Measurements from ENCODE around the gene BMERB1. TPM values are rescaled to one million over a fixed set of nuclear protein-coding genes. Genes with fewer than 3 reads are reported as not detected.

The BMERB1 gene
- total RNA-seq, 1 donor from 2014 or later, result 20.1 TPM

DNA sequence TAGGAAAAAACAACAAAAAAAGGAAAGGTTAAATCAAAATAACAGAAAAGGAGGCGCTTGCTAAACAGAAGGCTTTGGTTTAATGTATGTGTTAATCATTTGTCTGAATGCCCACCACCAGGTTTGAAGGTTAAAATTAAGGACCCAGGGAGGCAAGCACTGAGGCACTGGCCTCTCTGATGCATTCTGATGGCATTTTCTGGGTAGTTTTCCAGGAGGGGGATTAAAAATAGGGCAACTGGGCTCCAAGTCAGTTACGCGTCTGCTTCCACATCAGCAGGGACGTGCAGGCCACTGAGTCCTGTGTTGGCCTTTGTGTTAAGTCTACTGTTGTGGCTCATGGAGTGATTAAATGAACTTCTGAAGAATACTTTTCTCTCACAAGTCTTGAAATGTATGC lies 181.6 kb downstream of the BMERB1 start:
- Histone ChIP-seq H3K9me3 (ENCODE audit: insufficient read depth, low read depth, low read length) (no peaks in the 10 kb centered on the region), H4K20me1 (ENCODE audit: insufficient read depth, low read length) (no peaks in the 10 kb centered on the region), H3K79me2 (ENCODE audit: insufficient read depth, low read length) (no peaks in the 10 kb centered on the region), H3K36me3 (ENCODE audit: insufficient read depth, low read length) (peaks cover 52% of the 10 kb centered on the region), H3K9ac (ENCODE audit: low read length) (no peak overlapping the region), H3K4me1 (ENCODE audit: insufficient read depth, low read length) (peaks cover 16% of the 10 kb centered on the region), H3K4me2 (ENCODE audit: low read length) (no peak overlapping the region), H2AFZ (ENCODE audit: low read depth, low read length) (no peak overlapping the region), H3K27me3 (ENCODE audit: insufficient read depth, low read length) (no peaks in the 10 kb centered on the region), H3K27ac (ENCODE audit: low read depth, low read length) (no peak overlapping the region), H3K4me3 (ENCODE audit: insufficient read depth, low read depth, low read length) (no peak overlapping the region)
- Mint-ChIP-seq H3K9me3 (ENCODE audit: unreplicated experiment) (no peaks in the 10 kb centered on the region), H3K4me1 (ENCODE audit: low read depth, unreplicated experiment) (peaks cover 12% of the 10 kb centered on the region), H3K36me3 (ENCODE audit: low read depth, unreplicated experiment) (peaks cover 47% of the 10 kb centered on the region), H3K27me3 (ENCODE audit: low read depth, unreplicated experiment) (no peaks in the 10 kb centered on the region), H3K27ac (ENCODE audit: unreplicated experiment) (no peak overlapping the region), H3K4me3 (ENCODE audit: unreplicated experiment) (no peak overlapping the region)
- FAIRE-seq (no peak), DNase-seq (ENCODE audit: low read depth) (no peak)
- no peak for TF ChIP-seq EZH2 (IDR thresholded peaks at IDR 0.05; ENCODE audit: insufficient read depth, low read length)
- no peak for TF ChIP-seq CTCF (IDR thresholded peaks at IDR 0.05; ENCODE audit: insufficient read depth, low read depth, low read length)

- no peaks in the 10 kb centered on the region for H3K79me2 ChIP-seq (ENCODE audit: insufficient read depth, low read length)
- Mint-ChIP-seq H3K36me3 (ENCODE audit: low read depth, unreplicated experiment) (peaks cover 44% of the 10 kb centered on the region), H3K4me1 (ENCODE audit: low read depth, unreplicated experiment) (peaks cover 10% of the 10 kb centered on the region), H3K27ac (ENCODE audit: unreplicated experiment) (no peak overlapping the region), H3K27me3 (ENCODE audit: low read depth, unreplicated experiment) (no peaks in the 10 kb centered on the region), H3K9me3 (ENCODE audit: unreplicated experiment) (no peaks in the 10 kb centered on the region), H3K4me3 (ENCODE audit: unreplicated experiment) (no peak overlapping the region)
- TF ChIP-seq EZH2 (IDR thresholded peaks at IDR 0.05; ENCODE audit: insufficient read depth, low read length), result no peak
- no peak overlapping the region for H3K27ac ChIP-seq (ENCODE audit: low read depth, low read length)
- no peaks in the 10 kb centered on the region for H4K20me1 ChIP-seq (ENCODE audit: insufficient read depth, low read length)
- no peak overlapping the region for H3K9ac ChIP-seq (ENCODE audit: low read length)
- FAIRE-seq, result no peak
- peaks cover 56% of the 10 kb centered on the region for H3K36me3 ChIP-seq (ENCODE audit: insufficient read depth, low read length)
- H3K9me3 ChIP-seq (ENCODE audit: insufficient read depth, low read depth, low read length), result no peaks in the 10 kb centered on the region
- H3K27me3 ChIP-seq (ENCODE audit: insufficient read depth, low read length), result no peaks in the 10 kb centered on the region
- no peak for DNase-seq (ENCODE audit: low read depth)
- peaks cover 16% of the 10 kb centered on the region for H3K4me1 ChIP-seq (ENCODE audit: insufficient read depth, low read length)
- no peak overlapping the region for H3K4me3 ChIP-seq (ENCODE audit: insufficient read depth, low read depth, low read length)
- no peak overlapping the region for H2AFZ ChIP-seq (ENCODE audit: low read depth, low read length)
- no peak overlapping the region for H3K4me2 ChIP-seq (ENCODE audit: low read length)
Measured at GRCh38 chr16:15616475-15617165, 182.2 kb downstream of the BMERB1 start.

DNA sequence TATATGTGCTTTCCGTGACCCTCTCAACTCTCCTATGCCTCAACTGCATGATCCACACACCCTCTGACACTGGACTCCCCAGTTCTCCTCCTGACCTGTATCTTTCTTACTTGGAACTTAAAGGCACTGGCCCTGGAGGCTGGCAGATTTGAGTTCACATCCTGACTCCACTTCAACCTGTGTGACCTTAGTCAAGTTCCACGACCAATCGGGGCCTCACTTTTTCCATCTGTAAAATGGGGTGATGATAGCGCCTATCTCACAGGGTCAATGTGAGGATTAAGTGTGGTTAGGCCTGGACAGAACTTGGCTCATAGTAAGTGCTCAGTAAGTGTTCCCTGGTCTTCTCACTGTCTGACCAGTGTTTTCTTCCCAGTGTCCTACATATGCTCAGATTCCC lies 183.5 kb downstream of the BMERB1 start:
- TF ChIP-seq EZH2 (IDR thresholded peaks at IDR 0.05; ENCODE audit: insufficient read depth, low read length) (no peak), CTCF (IDR thresholded peaks at IDR 0.05; ENCODE audit: insufficient read depth, low read depth, low read length) (no peak)
- Mint-ChIP-seq H3K4me3 (ENCODE audit: unreplicated experiment) (no peak overlapping the region), H3K27ac (ENCODE audit: unreplicated experiment) (no peak overlapping the region), H3K27me3 (ENCODE audit: low read depth, unreplicated experiment) (no peaks in the 10 kb centered on the region), H3K9me3 (ENCODE audit: unreplicated experiment) (no peaks in the 10 kb centered on the region), H3K4me1 (ENCODE audit: low read depth, unreplicated experiment) (peaks cover 7% of the 10 kb centered on the region), H3K36me3 (ENCODE audit: low read depth, unreplicated experiment) (peaks cover 38% of the 10 kb centered on the region)
- Histone ChIP-seq H2AFZ (ENCODE audit: low read depth, low read length) (no peak overlapping the region), H3K36me3 (ENCODE audit: insufficient read depth, low read length) (peaks cover 51% of the 10 kb centered on the region), H3K4me1 (ENCODE audit: insufficient read depth, low read length) (peaks cover 16% of the 10 kb centered on the region), H3K4me2 (ENCODE audit: low read length) (peak overlapping the region; percentile 64), H3K9ac (ENCODE audit: low read length) (no peak overlapping the region), H3K79me2 (ENCODE audit: insufficient read depth, low read length) (no peaks in the 10 kb centered on the region), H4K20me1 (ENCODE audit: insufficient read depth, low read length) (no peaks in the 10 kb centered on the region), H3K27ac (ENCODE audit: low read depth, low read length) (peak overlapping the region; percentile 40), H3K4me3 (ENCODE audit: insufficient read depth, low read depth, low read length) (no peak overlapping the region), H3K9me3 (ENCODE audit: insufficient read depth, low read depth, low read length) (no peaks in the 10 kb centered on the region), H3K27me3 (ENCODE audit: insufficient read depth, low read length) (no peaks in the 10 kb centered on the region)
- DNase-seq (ENCODE audit: low read depth), result no peak
- FAIRE-seq, result no peak

Data from astrocyte (in vitro differentiated cells and primary cell).